ENCODE measurements around the gene RDH5. TPM values are rescaled to one million over a fixed set of nuclear protein-coding genes. Genes with fewer than 3 reads are reported as not detected.

RDH5 gene
- total and polyA plus RNA-seq, 2 experiments from 2014 or later: 17.6 to 27.2 TPM

- Histone ChIP-seq H3K9me3 (ENCODE audit: low read depth) (no peaks in the 10 kb centered on the region), H3F3A (ENCODE audit: insufficient read depth) (no peaks in the 10 kb centered on the region), H4K20me1 (ENCODE audit: insufficient read depth) (no peaks in the 10 kb centered on the region), H2AFZ (no peak overlapping the region), H3K9me2 (ENCODE audit: insufficient read depth) (no peaks in the 10 kb centered on the region), H3K36me3 (ENCODE audit: low read depth) (no peaks in the 10 kb centered on the region), H3K4me3 (no peak overlapping the region), H3K27ac (no peak overlapping the region), H3K4me2 (ENCODE audit: unreplicated experiment) (no peak overlapping the region), H3K27me3 (replicated peaks; ENCODE audit: insufficient read depth) (no peaks in the 10 kb centered on the region), H3K9ac (no peak overlapping the region), H3K4me1 (ENCODE audit: insufficient read depth) (no peaks in the 10 kb centered on the region), H3K79me2 (ENCODE audit: insufficient read depth) (no peaks in the 10 kb centered on the region)
- TF ChIP-seq EZH2 (IDR thresholded peaks at IDR 0.05; ENCODE audit: insufficient read depth, poor library complexity, severe bottlenecking) (no peak), EZH2phosphoT487 (IDR thresholded peaks at IDR 0.05; ENCODE audit: insufficient read depth, low read depth) (no peak)
- no peak for DNase-seq
- in situ Hi-C loops (cut with MboI): no loop called here
Measured at GRCh38 chr12:55687746-55688145, 32.4 kb upstream of the RDH5 start.

- H4K20me1 ChIP-seq (ENCODE audit: insufficient read depth): no peaks in the 10 kb centered on the region
Measured at GRCh38 chr12:55688716-55689655, 31.2 kb upstream of the RDH5 start.

GRCh38 chr12:55692631-55693322, 27.4 kb upstream of the RDH5 start:
- Histone ChIP-seq H3K36me3 (ENCODE audit: low read depth) (no peaks in the 10 kb centered on the region), H3K4me3 (no peak overlapping the region), H3K27ac (no peak overlapping the region), H4K20me1 (ENCODE audit: insufficient read depth) (no peaks in the 10 kb centered on the region), H3K9me3 (ENCODE audit: low read depth) (no peaks in the 10 kb centered on the region), H3K9ac (no peak overlapping the region), H3K27me3 (replicated peaks; ENCODE audit: insufficient read depth) (no peaks in the 10 kb centered on the region), H3K4me2 (ENCODE audit: unreplicated experiment) (no peak overlapping the region), H3F3A (ENCODE audit: insufficient read depth) (no peaks in the 10 kb centered on the region), H2AFZ (no peak overlapping the region), H3K9me2 (ENCODE audit: insufficient read depth) (no peaks in the 10 kb centered on the region), H3K79me2 (ENCODE audit: insufficient read depth) (no peaks in the 10 kb centered on the region), H3K4me1 (ENCODE audit: insufficient read depth) (no peaks in the 10 kb centered on the region)
- in situ Hi-C loops (cut with MboI): no loop called here
- no peak for DNase-seq
- WGBS, 2 experiments (ENCODE audit: low coverage in 1 of 2, low lambda C conversion rate in 2 of 2, missing lambda C conversion rate in 2 of 2): 79 to 86% methylated on average over 11 to 12 of the region's 12 CpGs
- TF ChIP-seq EZH2phosphoT487 (IDR thresholded peaks at IDR 0.05; ENCODE audit: insufficient read depth, low read depth) (no peak), EZH2 (IDR thresholded peaks at IDR 0.05; ENCODE audit: insufficient read depth, poor library complexity, severe bottlenecking) (no peak)

More at GRCh38 chr12:55688716-55689655, 31.2 kb upstream of the RDH5 start:
- H3K79me2 ChIP-seq (ENCODE audit: insufficient read depth): no peaks in the 10 kb centered on the region
- H3K27ac ChIP-seq: no peak overlapping the region
- TF ChIP-seq EZH2 (IDR thresholded peaks at IDR 0.05; ENCODE audit: insufficient read depth, poor library complexity, severe bottlenecking): no peak
- no peak for TF ChIP-seq EZH2phosphoT487 (IDR thresholded peaks at IDR 0.05; ENCODE audit: insufficient read depth, low read depth)
- no peaks in the 10 kb centered on the region for H3K9me2 ChIP-seq (ENCODE audit: insufficient read depth)
- no peak overlapping the region for H3K9ac ChIP-seq
- H2AFZ ChIP-seq: no peak overlapping the region
- 80 to 82% methylated on average over 16 of the region's 16 CpGs for WGBS, 2 experiments (ENCODE audit: low coverage in 1 of 2, low lambda C conversion rate in 2 of 2, missing lambda C conversion rate in 2 of 2)
- H3K9me3 ChIP-seq (ENCODE audit: low read depth): no peaks in the 10 kb centered on the region
- DNase-seq: no peak
- H3F3A ChIP-seq (ENCODE audit: insufficient read depth): no peaks in the 10 kb centered on the region
- no peaks in the 10 kb centered on the region for H3K36me3 ChIP-seq (ENCODE audit: low read depth)
- in situ Hi-C loops (cut with MboI): no loop called here
- no peaks in the 10 kb centered on the region for H3K4me1 ChIP-seq (ENCODE audit: insufficient read depth)
- no peaks in the 10 kb centered on the region for H3K27me3 ChIP-seq (replicated peaks; ENCODE audit: insufficient read depth)
- H3K4me3 ChIP-seq: no peak overlapping the region
- H3K4me2 ChIP-seq (ENCODE audit: unreplicated experiment): no peak overlapping the region

GRCh38 chr12:55693323-55694187, 26.6 kb upstream of the RDH5 start:
- no peak overlapping the region for H3K4me2 ChIP-seq (ENCODE audit: unreplicated experiment)
- H3K36me3 ChIP-seq (ENCODE audit: low read depth): no peaks in the 10 kb centered on the region
- no peaks in the 10 kb centered on the region for H3K27me3 ChIP-seq (replicated peaks; ENCODE audit: insufficient read depth)
- TF ChIP-seq EZH2phosphoT487 (IDR thresholded peaks at IDR 0.05; ENCODE audit: insufficient read depth, low read depth): no peak
- no peak for TF ChIP-seq EZH2 (IDR thresholded peaks at IDR 0.05; ENCODE audit: insufficient read depth, poor library complexity, severe bottlenecking)
- H3K9ac ChIP-seq: no peak overlapping the region
- 82 to 86% methylated on average over 7 of the region's 7 CpGs for whole genome bisulfite sequencing, 2 experiments (ENCODE audit: low coverage in 1 of 2, low lambda C conversion rate in 2 of 2, missing lambda C conversion rate in 2 of 2)
- no peaks in the 10 kb centered on the region for H3K79me2 ChIP-seq (ENCODE audit: insufficient read depth)
- H4K20me1 ChIP-seq (ENCODE audit: insufficient read depth): no peaks in the 10 kb centered on the region
- H3K4me3 ChIP-seq: no peak overlapping the region
- no peak overlapping the region for H2AFZ ChIP-seq
- H3K27ac ChIP-seq: no peak overlapping the region
- H3F3A ChIP-seq (ENCODE audit: insufficient read depth): no peaks in the 10 kb centered on the region
- in situ Hi-C loops (cut with MboI): no loop called here
- DNase-seq: no peak
- H3K9me3 ChIP-seq (ENCODE audit: low read depth): no peaks in the 10 kb centered on the region
- no peaks in the 10 kb centered on the region for H3K9me2 ChIP-seq (ENCODE audit: insufficient read depth)
- no peaks in the 10 kb centered on the region for H3K4me1 ChIP-seq (ENCODE audit: insufficient read depth)
